Inflammatory macrophage treated with lipopolysaccharide for 1 hour (primary cell): ENCODE results near the gene CHCHD3.

Experiments
- DNase-seq, 2 donors: peaks; one replicate each; pipeline ENCODE4 v3.0.0-alpha.2; 2020 to 2022

The CHCHD3 gene

GRCh38 chr7:132764762-132765161 lies 317.1 kb downstream of the CHCHD3 start:
- DNase-seq: no peak

- no peak for DNase-seq
Observed at GRCh38 chr7:132760866-132761265, 321.0 kb downstream of the CHCHD3 start.

GRCh38 chr7:132760244-132760623 lies 321.7 kb downstream of the CHCHD3 start:
- peak; percentile 22 to 79 for DNase-seq

GRCh38 chr7:132759482-132760243 lies 322.2 kb downstream of the CHCHD3 start:
- DNase-seq: no peak

- peak in 1 of 2 donors; percentile 11 for DNase-seq
Observed at GRCh38 chr7:132758986-132759385, 322.9 kb downstream of the CHCHD3 start.

- DNase-seq: no peak
Observed at GRCh38 chr7:132757783-132758182, 324.1 kb downstream of the CHCHD3 start.

GRCh38 chr7:132756484-132756990 lies 325.4 kb downstream of the CHCHD3 start:
- DNase-seq: no peak

- DNase-seq: no peak
Observed at GRCh38 chr7:132755538-132756483, 326.1 kb downstream of the CHCHD3 start.

GRCh38 chr7:132752431-132752830 lies 329.5 kb downstream of the CHCHD3 start:
- no peak for DNase-seq

GRCh38 chr7:132751244-132751647 lies 330.6 kb downstream of the CHCHD3 start:
- no peak for DNase-seq

- DNase-seq: no peak
Observed at GRCh38 chr7:132750530-132751217, 331.2 kb downstream of the CHCHD3 start.

- no peak for DNase-seq
Observed at GRCh38 chr7:132750096-132750495, 331.8 kb downstream of the CHCHD3 start.

GRCh38 chr7:132745510-132745909 lies 336.4 kb downstream of the CHCHD3 start:
- no peak for DNase-seq

GRCh38 chr7:132743974-132744373 lies 337.9 kb downstream of the CHCHD3 start:
- no peak for DNase-seq

- DNase-seq: no peak
Observed at GRCh38 chr7:132742189-132742612, 339.7 kb downstream of the CHCHD3 start.

GRCh38 chr7:132740176-132740575 lies 341.7 kb downstream of the CHCHD3 start:
- no peak for DNase-seq

- DNase-seq: peak in 1 of 2 donors; percentile 3
Observed at GRCh38 chr7:132739271-132739955, 342.5 kb downstream of the CHCHD3 start.

- no peak for DNase-seq
Observed at GRCh38 chr7:132738254-132738653, 343.6 kb downstream of the CHCHD3 start.

GRCh38 chr7:132735476-132735875 lies 346.4 kb downstream of the CHCHD3 start:
- no peak for DNase-seq
